ENCODE results near the gene TPD52L1. TPM values are rescaled to one million over a fixed set of nuclear protein-coding genes. Genes with fewer than 3 reads are reported as not detected.

TPD52L1 gene
- total and polyA plus RNA-seq, 2 of the 4 experiments (the other 2 are of a cell fraction): 10.2 to 13.5 TPM

GRCh38 chr6:125264476-125264875, 110.9 kb downstream of the TPD52L1 start:
- no peaks in the 10 kb centered on the region; the same call in 1 of the 2 replicates for H3K9me1 ChIP-seq (ENCODE audit: insufficient read depth, low read length)
- H2BK120ac ChIP-seq (ENCODE audit: low read depth, low read length): peak overlapping the region; percentile 62
- intact Hi-C loops (cut with micrococcal nuclease): no loop called here
- no peak for DNase-seq
- no TSS peak for BruUV-seq (replicated peaks)
- H3K14ac ChIP-seq (replicated peaks; ENCODE audit: low read depth, low read length): peak overlapping the region; percentile 2; the same call in 1 of the 2 replicates
- no peak overlapping the region for H4K8ac ChIP-seq (ENCODE audit: low read depth in 2 of 2, low read length in 2 of 2)
- peak overlapping the region; percentile 37; the same call in 1 of the 2 replicates for H3K18ac ChIP-seq (ENCODE audit: low read depth, low read length)
- H4K20me1 ChIP-seq (ENCODE audit: insufficient read depth, low read length): no peaks in the 10 kb centered on the region
- peak overlapping the region; percentile 69; the same call in 1 of the 2 replicates for H4K5ac ChIP-seq (ENCODE audit: low read depth, low read length)
- no peak overlapping the region for H2AFZ ChIP-seq (replicated peaks; ENCODE audit: low read length, poor library complexity)
- H2BK20ac ChIP-seq (ENCODE audit: low read depth, low read length): peak overlapping the region; percentile 27
- H3K27me3 ChIP-seq (ENCODE audit: control insufficient read depth, insufficient read depth, low read length): no peaks in the 10 kb centered on the region
- H3K9ac ChIP-seq (ENCODE audit: low read depth, low read length): no peak overlapping the region
- H4K91ac ChIP-seq (ENCODE audit: insufficient read depth, low read depth, low read length): no peak overlapping the region
- no peaks in the 10 kb centered on the region for H3K9me3 ChIP-seq (ENCODE audit: control insufficient read depth, insufficient read depth, low read length)
- dilution Hi-C loops (cut with HindIII; ENCODE audit: low sequenced_read_pairs, unreplicated experiment): no loop called here
- H3K36me3 ChIP-seq (ENCODE audit: control insufficient read depth, insufficient read depth, low read length): no peaks in the 10 kb centered on the region
- ATAC-seq (ENCODE audit: low read depth): no peak
- H2AK5ac ChIP-seq (ENCODE audit: low read depth, low read length): peak overlapping the region; percentile 64; the same call in 1 of the 2 replicates
- H2BK5ac ChIP-seq (ENCODE audit: low read depth, low read length, poor library complexity, severe bottlenecking): peak overlapping the region; percentile 3
- WGBS, 2 experiments (ENCODE audit: extremely low coverage in 2 of 2, insufficient read length in 1 of 2): no CpG with 5 or more reads among the region's 4 CpGs
- ChIA-PET CTCF (interaction anchor here (0.6 kb wide), 1 partner anchor 727 kb away, joined by 4 read pairs; no protein-coding TSS in a partner anchor), POLR2A (ENCODE audit: unreplicated experiment) (no interaction called here)
- TF ChIP-seq MAFK (IDR thresholded peaks at IDR 0.05; ENCODE audit: low read depth, low read length): no peak
- TF ChIP-seq MAZ (IDR thresholded peaks at IDR 0.05; ENCODE audit: borderline replicate concordance, low read depth, low read length): no peak
- TF ChIP-seq RFX5 (IDR thresholded peaks at IDR 0.05; ENCODE audit: low read depth, low read length): no peak
- no peak for TF ChIP-seq RCOR1 (IDR thresholded peaks at IDR 0.05; ENCODE audit: insufficient replicate concordance, low read length)
- TF ChIP-seq FOS (IDR thresholded peaks at IDR 0.05; ENCODE audit: low read depth, low read length): no peak
- no peak for TF ChIP-seq CEBPB (IDR thresholded peaks at IDR 0.05; ENCODE audit: low read depth, low read length)
- TF ChIP-seq POLR2A (IDR thresholded peaks at IDR 0.05; ENCODE audit: low read depth, low read length): no peak
- no peak for TF ChIP-seq BHLHE40 (IDR thresholded peaks at IDR 0.05; ENCODE audit: low read depth, low read length)
- TF ChIP-seq, protein P1, sequence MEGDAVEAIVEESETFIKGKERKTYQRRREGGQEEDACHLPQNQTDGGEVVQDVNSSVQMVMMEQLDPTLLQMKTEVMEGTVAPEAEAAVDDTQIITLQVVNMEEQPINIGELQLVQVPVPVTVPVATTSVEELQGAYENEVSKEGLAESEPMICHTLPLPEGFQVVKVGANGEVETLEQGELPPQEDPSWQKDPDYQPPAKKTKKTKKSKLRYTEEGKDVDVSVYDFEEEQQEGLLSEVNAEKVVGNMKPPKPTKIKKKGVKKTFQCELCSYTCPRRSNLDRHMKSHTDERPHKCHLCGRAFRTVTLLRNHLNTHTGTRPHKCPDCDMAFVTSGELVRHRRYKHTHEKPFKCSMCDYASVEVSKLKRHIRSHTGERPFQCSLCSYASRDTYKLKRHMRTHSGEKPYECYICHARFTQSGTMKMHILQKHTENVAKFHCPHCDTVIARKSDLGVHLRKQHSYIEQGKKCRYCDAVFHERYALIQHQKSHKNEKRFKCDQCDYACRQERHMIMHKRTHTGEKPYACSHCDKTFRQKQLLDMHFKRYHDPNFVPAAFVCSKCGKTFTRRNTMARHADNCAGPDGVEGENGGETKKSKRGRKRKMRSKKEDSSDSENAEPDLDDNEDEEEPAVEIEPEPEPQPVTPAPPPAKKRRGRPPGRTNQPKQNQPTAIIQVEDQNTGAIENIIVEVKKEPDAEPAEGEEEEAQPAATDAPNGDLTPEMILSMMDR (conservative IDR thresholded peaks at IDR 0.05; ENCODE audit: low read depth, low read length): no peak
- no peak for TF ChIP-seq USF2 (IDR thresholded peaks at IDR 0.05; ENCODE audit: low read depth, low read length)
- no peak for TF ChIP-seq CHD1 (IDR thresholded peaks at IDR 0.05; ENCODE audit: low read depth, low read length)
- no peak for TF ChIP-seq SMC3 (IDR thresholded peaks at IDR 0.05; ENCODE audit: low read depth, low read length)
- TF ChIP-seq, protein P2, sequence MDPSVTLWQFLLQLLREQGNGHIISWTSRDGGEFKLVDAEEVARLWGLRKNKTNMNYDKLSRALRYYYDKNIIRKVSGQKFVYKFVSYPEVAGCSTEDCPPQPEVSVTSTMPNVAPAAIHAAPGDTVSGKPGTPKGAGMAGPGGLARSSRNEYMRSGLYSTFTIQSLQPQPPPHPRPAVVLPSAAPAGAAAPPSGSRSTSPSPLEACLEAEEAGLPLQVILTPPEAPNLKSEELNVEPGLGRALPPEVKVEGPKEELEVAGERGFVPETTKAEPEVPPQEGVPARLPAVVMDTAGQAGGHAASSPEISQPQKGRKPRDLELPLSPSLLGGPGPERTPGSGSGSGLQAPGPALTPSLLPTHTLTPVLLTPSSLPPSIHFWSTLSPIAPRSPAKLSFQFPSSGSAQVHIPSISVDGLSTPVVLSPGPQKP (IDR thresholded peaks at IDR 0.05; ENCODE audit: borderline replicate concordance, low read depth, low read length): no peak
- H3K4me3 ChIP-seq (ENCODE audit: insufficient read depth, low read depth, low read length): no peak overlapping the region
- H3K79me1 ChIP-seq (ENCODE audit: low read depth in 1 of 2, low read length in 2 of 2): peaks cover 6 to 7% of the 10 kb centered on the region in 2 experiments; a peak in 1 of 4 replicates
- 0 out of 2 replicates have a peak overlapping the region, but pooled peaks have one; percentile 11 for H3K23ac ChIP-seq (ENCODE audit: low read depth, low read length)
- no peak overlapping the region for H2AK9ac ChIP-seq (replicated peaks; ENCODE audit: low read depth, low read length, poor library complexity)
- H2BK15ac ChIP-seq (ENCODE audit: low read depth, low read length): peak overlapping the region; percentile 30; the same call in 2 of the 3 replicates
- H3K27ac ChIP-seq (ENCODE audit: insufficient read depth, low read length): no peak overlapping the region
- no peak overlapping the region for H3K56ac ChIP-seq (ENCODE audit: extremely low read depth, insufficient read depth, low read length)
- in situ Hi-C loops (cut with MboI; ENCODE audit: low sequenced_read_pairs): no loop called here
- no peak overlapping the region for H3K4me2 ChIP-seq (ENCODE audit: low read depth, low read length)
- peak overlapping the region; percentile 67 for H3K4ac ChIP-seq (ENCODE audit: low read depth, low read length)
- H3K4me1 ChIP-seq (ENCODE audit: control insufficient read depth, insufficient read depth, low read length): peaks cover 6% of the 10 kb centered on the region

All from IMR-90 (cell line).